Endothelial cell of umbilical vein (primary cell): Measurements from ENCODE around the gene ELK1.

Experiments
- CTCF ChIP-seq, 2 donors: IDR thresholded peaks; 1 replicate in 1 of 2; 2 replicates in 1 of 2; pipeline ENCODE4 v1.5.1; 2011; ENCODE audit warnings: low read length in 2 of 2, mild to moderate bottlenecking in 2 of 2, moderate library complexity in 2 of 2, control low read depth in 1 of 2, inconsistent platforms in 1 of 2, low read depth in 1 of 2; ENCODE audit not compliant: insufficient read depth in 1 of 2; ENCODE audit errors: extremely low read depth in 1 of 2
- EZH2 ChIP-seq: IDR thresholded peaks from 2 replicates; pipeline ENCODE4 v1.6.1; 2012; ENCODE audit warnings: borderline replicate concordance, low read depth, mild to moderate bottlenecking, moderate library complexity, low read length, inconsistent platforms; ENCODE audit not compliant: severe bottlenecking
- MAX ChIP-seq: IDR thresholded peaks from 2 replicates; pipeline ENCODE4 v1.6.1; 2011; ENCODE audit not compliant: insufficient read depth, insufficient read length
- MYC ChIP-seq: IDR thresholded peaks from one replicate; pipeline ENCODE4 v1.6.1; 2011; ENCODE audit warnings: mild to moderate bottlenecking, low read depth, low read length
- POLR2A ChIP-seq: IDR thresholded peaks from 2 replicates; pipeline ENCODE4 v1.6.1; 2012; ENCODE audit warnings: low read depth, mild to moderate bottlenecking, control low read depth, low read length
- POLR2AphosphoS5 ChIP-seq: IDR thresholded peaks from 2 replicates; pipeline ENCODE4 v1.6.1; 2012; ENCODE audit warnings: low read depth, mild to moderate bottlenecking, control low read depth, low read length, moderate library complexity; ENCODE audit not compliant: insufficient read depth

- TF ChIP-seq POLR2AphosphoS5 (no peak), POLR2A (no peak), CTCF (IDR thresholded peaks at IDR 0.05; ENCODE audit: extremely low read depth in 1 of 2, insufficient read depth in 1 of 2, low read depth in 1 of 2, low read length in 2 of 2) (no peak), MAX (no peak), EZH2 (no peak), MYC (no peak)
Measured at GRCh38 chrX:47611926-47612325, 38.4 kb downstream of the ELK1 start.
